ENCODE measurements around the gene ZNF19. TPM values are rescaled to one million over a fixed set of nuclear protein-coding genes. Genes with fewer than 3 reads are reported as not detected.

ZNF19 gene
- total and polyA plus RNA-seq, 2 of the 8 experiments (the other 6 are each of a cell fraction or from before 2014, with no cell fraction given), result 1.5 to 3.5 TPM

DNA sequence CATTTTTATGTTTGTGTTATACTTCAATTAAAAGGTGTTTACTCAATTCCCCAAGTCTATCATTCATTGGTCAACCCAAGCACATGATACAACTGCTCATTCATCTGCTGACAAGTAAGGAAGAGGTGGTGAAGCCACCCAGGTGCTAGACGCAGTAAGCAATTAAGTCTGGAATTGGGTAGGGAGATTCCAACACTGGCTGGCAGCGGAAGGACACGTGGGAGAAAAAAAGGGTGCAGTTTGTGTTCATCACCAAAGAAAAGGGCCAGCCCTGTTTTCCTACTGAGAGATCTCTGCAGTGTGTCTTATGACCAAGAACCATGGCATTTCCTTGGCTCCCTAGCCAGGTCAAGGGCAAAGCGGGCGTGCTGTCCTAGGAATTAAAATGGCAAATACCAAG lies 15.2 kb downstream of the ZNF19 start:
- Histone ChIP-seq H2BK12ac (ENCODE audit: low read depth, low read length) (no peak overlapping the region), H3K79me2 (ENCODE audit: control insufficient read depth in 1 of 2, insufficient read depth in 2 of 2, low read length in 2 of 2) (no peaks in the 10 kb centered on the region), H3K4me3 (ENCODE audit: extremely low read depth in 1 of 4, insufficient read depth in 2 of 4, low read depth in 3 of 4, low read length in 4 of 4) (no peak overlapping the region), H3K23ac (ENCODE audit: insufficient read length) (no peak overlapping the region), H4K8ac (ENCODE audit: extremely low read depth, insufficient read depth, low read length) (no peak overlapping the region), H3K23me2 (ENCODE audit: low read depth, low read length) (no peaks in the 10 kb centered on the region), H3K18ac (ENCODE audit: extremely low read depth, low read length) (no peak overlapping the region), H2BK120ac (replicated peaks; ENCODE audit: low read depth, low read length) (no peak overlapping the region), H2BK15ac (ENCODE audit: low read length) (no peak overlapping the region), H3K9me3 (ENCODE audit: insufficient read depth in 2 of 2, low read depth in 1 of 2, low read length in 1 of 2) (no peaks in the 10 kb centered on the region), H3K4me1 (replicated peaks in 1 of 4; ENCODE audit: control insufficient read depth in 3 of 4, insufficient read depth in 4 of 4, low read length in 3 of 4) (no peaks in the 10 kb centered on the region), H3K4me2 (ENCODE audit: insufficient read depth in 1 of 2, low read depth in 2 of 2, low read length in 2 of 2) (no peak overlapping the region), H3K27ac (ENCODE audit: low read depth, low read length) (no peak overlapping the region), H2AFZ (ENCODE audit: low read length) (no peak overlapping the region), H3K36me3 (ENCODE audit: control insufficient read depth in 2 of 4, insufficient read depth in 4 of 4, low read length in 3 of 4) (peaks cover 0 to 2% (median 2%) of the 10 kb centered on the region in 4 experiments; a peak in 2 of 8 replicates), H2BK5ac (ENCODE audit: low read depth, low read length) (no peak overlapping the region), H2AK5ac (ENCODE audit: low read depth, low read length) (no peak overlapping the region), H2BK20ac (ENCODE audit: low read length) (no peak overlapping the region), H3K27me3 (replicated peaks in 1 of 4; ENCODE audit: control insufficient read depth in 3 of 4, extremely low read depth in 1 of 4, insufficient read depth in 3 of 4, low read length in 3 of 4) (no peaks in the 10 kb centered on the region), H3K14ac (ENCODE audit: insufficient read length) (no peak overlapping the region), H3K56ac (replicated peaks; ENCODE audit: insufficient read length, low read depth, low read length) (no peak overlapping the region), H3K9ac (replicated peaks in 1 of 4; ENCODE audit: extremely low read depth in 1 of 4, low read depth in 3 of 4, low read length in 3 of 4) (no peak overlapping the region), H4K91ac (replicated peaks; ENCODE audit: insufficient read length, low read length) (no peak overlapping the region), H4K5ac (ENCODE audit: insufficient read length, low read depth, low read length) (no peak overlapping the region), H4K20me1 (replicated peaks in 1 of 2; ENCODE audit: control insufficient read depth in 1 of 2, insufficient read depth in 2 of 2, low read length in 2 of 2) (peaks cover 0 to 2% of the 10 kb centered on the region in 2 experiments), H3K79me1 (ENCODE audit: low read depth, low read length) (no peaks in the 10 kb centered on the region; the same call in 1 of the 2 replicates), H3K4ac (replicated peaks; ENCODE audit: insufficient read length, low read depth, low read length) (no peak overlapping the region)
- POLR2A ChIA-PET (ENCODE audit: partially characterized antibody), result interaction anchor here (1.1 kb wide), 2 partner anchors 10 to 12 kb away, joined by 3 to 5 read pairs; partner anchors contain the start of gene ZNF23
- TF ChIP-seq ZNF274 (IDR thresholded peaks at IDR 0.05; ENCODE audit: borderline replicate concordance, extremely low read depth, low read length) (no peak), SIN3A (conservative IDR thresholded peaks at IDR 0.05 in 1 of 2, IDR thresholded peaks at IDR 0.05 in 1 of 2; ENCODE audit: low read depth in 1 of 2, low read length in 2 of 2) (no peak), TBP (IDR thresholded peaks at IDR 0.05; ENCODE audit: low read depth, low read length) (no peak), SUZ12 (IDR thresholded peaks at IDR 0.05; ENCODE audit: low read length) (no peak), SP4 (IDR thresholded peaks at IDR 0.05; ENCODE audit: low read length) (no peak), CBX5 (IDR thresholded peaks at IDR 0.05; ENCODE audit: low read depth, low read length) (no peak), BRCA1 (IDR thresholded peaks at IDR 0.05; ENCODE audit: low read depth, low read length) (no peak), RNF2 (IDR thresholded peaks at IDR 0.05; ENCODE audit: borderline replicate concordance, low read depth, low read length, missing control alignments, poor library complexity, severe bottlenecking) (no peak), CHD1 (IDR thresholded peaks at IDR 0.05; ENCODE audit: low read depth, low read length) (no peak), EZH2 (IDR thresholded peaks at IDR 0.05; ENCODE audit: low read depth, low read length, severe bottlenecking) (no peak), POLR2AphosphoS5 (IDR thresholded peaks at IDR 0.05; ENCODE audit: low read depth, low read length) (no peak), SIRT6 (IDR thresholded peaks at IDR 0.05; ENCODE audit: low read length) (no peak), CHD2 (IDR thresholded peaks at IDR 0.05; ENCODE audit: low read length) (no peak)
- DNase-seq (ENCODE audit: low read depth in 1 of 2, low spot score in 2 of 2) (no peak), FAIRE-seq (no peak)
- WGBS, 2 experiments (ENCODE audit: extremely low coverage in 1 of 2, insufficient coverage in 1 of 2, insufficient read length in 1 of 2, insufficient replicate concordance in 2 of 2, low coverage in 1 of 2, low lambda C conversion rate in 2 of 2, missing lambda C conversion rate in 1 of 2), result 95% methylated on average over 5 of the region's 5 CpGs; no CpG with 5 or more reads in 1 of the 2 experiments
- CTCF ChIA-PET (ENCODE audit: partially characterized antibody), result interaction anchor here (1.1 to 1.8 kb wide), 5 partner anchors 10 to 69 kb away, joined by 3 to 6 read pairs (median 4); no protein-coding TSS in a partner anchor

Measured in H1 (cell line).